NCI-H2107 (cell line): Measurements from ENCODE around the gene ZDHHC19.
"Not testable (repeated sequence)": the region's sequence is repeated elsewhere in the genome, so short reads cannot be mapped to it uniquely, and the experiment has no call there.

Experiments
- DNase-seq: peaks from one replicate; lab custom pipeline; 2025; lab: John Stamatoyannopoulos, UW

Gene ZDHHC19

GRCh38 chr3:196177967-196178366 is 33.2 kb downstream of the ZDHHC19 start:
- no peak for DNase-seq

- DNase-seq = no peak
Observed at GRCh38 chr3:196177567-196177966, 33.6 kb downstream of the ZDHHC19 start.

GRCh38 chr3:196175722-196176121 is 35.5 kb downstream of the ZDHHC19 start:
- DNase-seq = no peak

- no peak for DNase-seq
Observed at GRCh38 chr3:196175116-196175625, 36.0 kb downstream of the ZDHHC19 start.

GRCh38 chr3:196174652-196175051 is 36.5 kb downstream of the ZDHHC19 start:
- no peak for DNase-seq

GRCh38 chr3:196170296-196170695 is 40.9 kb downstream of the ZDHHC19 start:
- DNase-seq = not testable (repeated sequence)

GRCh38 chr3:196169836-196170240 is 41.4 kb downstream of the ZDHHC19 start:
- DNase-seq = no peak

GRCh38 chr3:196168808-196169391 is 42.3 kb downstream of the ZDHHC19 start:
- peak; percentile 94 for DNase-seq

GRCh38 chr3:196166741-196167140 is 44.5 kb downstream of the ZDHHC19 start:
- DNase-seq = no peak

- no peak for DNase-seq
Observed at GRCh38 chr3:196165850-196166249, 45.4 kb downstream of the ZDHHC19 start.

GRCh38 chr3:196165006-196165575 is 46.1 kb downstream of the ZDHHC19 start:
- not testable (repeated sequence) for DNase-seq

GRCh38 chr3:196164576-196164975 is 46.6 kb downstream of the ZDHHC19 start:
- no peak for DNase-seq

GRCh38 chr3:196163666-196164493 is 47.3 kb downstream of the ZDHHC19 start:
- DNase-seq = no peak

- no peak for DNase-seq
Observed at GRCh38 chr3:196163212-196163611, 48.0 kb downstream of the ZDHHC19 start.

- no peak for DNase-seq
Observed at GRCh38 chr3:196162679-196163078, 48.5 kb downstream of the ZDHHC19 start.

GRCh38 chr3:196159952-196160804 is 51.0 kb downstream of the ZDHHC19 start:
- peak; percentile 65 for DNase-seq

GRCh38 chr3:196159526-196159925 is 51.7 kb downstream of the ZDHHC19 start:
- DNase-seq = no peak

GRCh38 chr3:196156160-196156559 is 55.0 kb downstream of the ZDHHC19 start:
- DNase-seq = no peak

GRCh38 chr3:196150481-196150880 is 60.7 kb downstream of the ZDHHC19 start:
- no peak for DNase-seq

GRCh38 chr3:196149831-196150301 is 61.3 kb downstream of the ZDHHC19 start:
- no peak for DNase-seq

- DNase-seq = no peak
Observed at GRCh38 chr3:196149375-196149774, 61.8 kb downstream of the ZDHHC19 start.
